Cardiac fibroblast (primary cell): ENCODE results near the gene ELP1.

Experiments used
- DNase-seq, 2 donors: peaks; one replicate each; pipeline versions ENCODE4 v3.0.0 to v3.0.0-alpha.2; 2010; ENCODE audit warnings: low read depth in 2 of 2
- H3K4me3 ChIP-seq, 2 donors: replicated peaks in 1 of 2; 1 replicate in 1 of 2; 2 replicates in 1 of 2; pipeline ENCODE4 v1.5.1; 2011; ENCODE audit warnings: low read depth in 2 of 2, low read length in 2 of 2, mild to moderate bottlenecking in 2 of 2, moderate library complexity in 1 of 2
- CTCF ChIP-seq: IDR thresholded peaks from one replicate; pipeline ENCODE4 v1.5.1; 2011; ENCODE audit warnings: low read depth, mild to moderate bottlenecking, low read length, inconsistent platforms

ELP1 gene

GRCh38 chr9:108832179-108832500 is 101.8 kb downstream of the ELP1 start:
- DNase-seq, result no peak
- no peak for TF ChIP-seq CTCF
- no peak overlapping the region for H3K4me3 ChIP-seq

DNA sequence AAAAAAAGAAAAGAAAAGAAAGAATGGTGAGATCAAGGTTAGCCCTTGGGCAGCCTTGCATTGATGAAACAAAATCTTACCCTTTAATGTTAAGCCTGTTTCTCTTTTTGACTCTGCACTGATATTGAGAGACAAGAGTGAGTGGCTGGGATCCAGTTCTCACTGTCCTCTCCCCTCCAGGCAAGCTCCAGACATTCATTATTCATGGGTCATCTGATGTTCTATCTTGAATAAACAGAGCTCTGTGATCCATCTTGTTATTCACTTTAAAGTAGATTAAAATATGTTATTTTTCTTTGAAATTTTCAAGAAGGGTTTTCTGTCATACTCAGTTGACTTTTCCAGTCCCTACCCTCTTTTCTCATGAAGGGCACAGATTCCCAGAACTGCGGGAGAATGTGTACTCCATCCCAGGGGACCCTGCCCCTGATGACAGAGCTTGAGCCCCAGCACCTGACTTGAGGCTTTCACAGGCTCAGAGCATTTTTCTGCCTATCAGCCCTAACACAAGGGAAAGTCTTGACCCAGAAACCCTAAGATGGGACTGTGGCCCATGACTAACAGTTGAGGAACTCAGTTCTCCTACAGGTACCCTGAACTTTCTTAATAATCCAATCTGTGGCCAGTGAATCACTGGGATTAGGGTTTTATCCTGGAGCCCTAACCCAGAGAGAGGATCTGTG is 102.3 kb downstream of the ELP1 start:
- H3K4me3 ChIP-seq, result no peak overlapping the region
- TF ChIP-seq CTCF, result no peak
- no peak for DNase-seq

- TF ChIP-seq CTCF, result no peak
- no peak overlapping the region for H3K4me3 ChIP-seq
- peak in 1 of 2 donors; percentile 29 for DNase-seq
Observed at GRCh38 chr9:108830272-108830671, 103.7 kb downstream of the ELP1 start.

GRCh38 chr9:108823829-108824228 is 110.1 kb downstream of the ELP1 start:
- TF ChIP-seq CTCF, result no peak

More at GRCh38 chr9:108823829-108824228, 110.1 kb downstream of the ELP1 start:
- no peak for DNase-seq
- no peak overlapping the region for H3K4me3 ChIP-seq
